ENCODE measurements around the gene ASPSCR1.

The ASPSCR1 gene

GRCh38 chr17:82014971-82015310 lies 37.5 kb downstream of the ASPSCR1 start:
- no peak overlapping the region for H3K4me3 ChIP-seq (ENCODE audit: low read depth, low read length)
- TF ChIP-seq MAX (IDR thresholded peaks at IDR 0.05; ENCODE audit: low read depth, low read length) = no peak
- TF ChIP-seq POLR2A (IDR thresholded peaks at IDR 0.05; ENCODE audit: extremely low read depth, insufficient read length) = no peak
- TF ChIP-seq MYC (IDR thresholded peaks at IDR 0.05; ENCODE audit: low read depth, low read length) = no peak
- TF ChIP-seq CTCF (IDR thresholded peaks at IDR 0.05; ENCODE audit: low read depth, low read length) = no peak
- no peak for DNase-seq (ENCODE audit: low read depth)

GRCh38 chr17:82015311-82015971 lies 38.0 kb downstream of the ASPSCR1 start:
- no peak for DNase-seq (ENCODE audit: low read depth)
- no peak overlapping the region for H3K4me3 ChIP-seq (ENCODE audit: low read depth, low read length)
- TF ChIP-seq POLR2A (IDR thresholded peaks at IDR 0.05; ENCODE audit: extremely low read depth, insufficient read length) (no peak), CTCF (IDR thresholded peaks at IDR 0.05; ENCODE audit: low read depth, low read length) (no peak), MYC (IDR thresholded peaks at IDR 0.05; ENCODE audit: low read depth, low read length) (no peak), MAX (IDR thresholded peaks at IDR 0.05; ENCODE audit: low read depth, low read length) (no peak)

GRCh38 chr17:82016061-82016874 lies 38.8 kb downstream of the ASPSCR1 start:
- no peak for DNase-seq (ENCODE audit: low read depth)
- TF ChIP-seq MYC (IDR thresholded peaks at IDR 0.05; ENCODE audit: low read depth, low read length) = no peak
- TF ChIP-seq POLR2A (IDR thresholded peaks at IDR 0.05; ENCODE audit: extremely low read depth, insufficient read length) = no peak
- TF ChIP-seq CTCF (IDR thresholded peaks at IDR 0.05; ENCODE audit: low read depth, low read length) = no peak
- TF ChIP-seq MAX (IDR thresholded peaks at IDR 0.05; ENCODE audit: low read depth, low read length) = no peak
- no peak overlapping the region for H3K4me3 ChIP-seq (ENCODE audit: low read depth, low read length)

- TF ChIP-seq POLR2A (IDR thresholded peaks at IDR 0.05; ENCODE audit: extremely low read depth, insufficient read length) = no peak
- H3K4me3 ChIP-seq (ENCODE audit: low read depth, low read length) = no peak overlapping the region
- DNase-seq (ENCODE audit: low read depth) = no peak
These were observed 39.5 kb downstream of the ASPSCR1 start for GRCh38 chr17:82016875-82017459.

- no peak for DNase-seq (ENCODE audit: low read depth)
- TF ChIP-seq CTCF (IDR thresholded peaks at IDR 0.05; ENCODE audit: low read depth, low read length) (no peak), MAX (IDR thresholded peaks at IDR 0.05; ENCODE audit: low read depth, low read length) (no peak), MYC (IDR thresholded peaks at IDR 0.05; ENCODE audit: low read depth, low read length) (no peak), POLR2A (IDR thresholded peaks at IDR 0.05; ENCODE audit: extremely low read depth, insufficient read length) (no peak)
- H3K4me3 ChIP-seq (ENCODE audit: low read depth, low read length) = no peak overlapping the region
These were observed 40.3 kb downstream of the ASPSCR1 start for GRCh38 chr17:82017612-82018151.
